Measurements from ENCODE around the gene IFT22.
"Not testable (repeated sequence)": the region's sequence is repeated elsewhere in the genome, so short reads cannot be mapped to it uniquely, and the experiment has no call there.

Gene IFT22

DNA sequence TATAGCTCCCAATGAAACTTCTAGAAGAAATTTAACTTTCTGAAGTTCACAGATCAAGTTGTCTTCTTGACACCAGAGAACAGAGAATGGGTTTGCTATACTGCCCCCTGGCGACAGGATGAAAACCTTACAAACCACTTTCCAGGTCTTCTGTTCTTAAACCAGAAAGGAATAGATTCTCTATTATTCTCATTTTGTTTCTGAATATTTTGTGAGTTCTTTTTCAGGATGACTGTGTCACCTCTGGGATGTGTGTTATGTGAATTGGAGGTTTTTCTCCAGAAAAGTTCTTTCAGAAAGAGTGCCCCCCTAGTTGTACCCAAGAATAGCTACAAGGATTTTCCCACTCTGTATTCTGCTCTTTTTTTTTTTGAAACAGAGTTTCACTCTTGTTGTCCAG lies 6.3 kb downstream of the IFT22 start:
- in situ Hi-C loops (cut with HindIII; ENCODE audit: low sequenced_read_pairs) = no loop called here

- in situ Hi-C loops (cut with HindIII; ENCODE audit: low sequenced_read_pairs) = no loop called here
Observed at GRCh38 chr7:101308245-101309085, 13.1 kb downstream of the IFT22 start.

GRCh38 chr7:101306307-101306706 lies 15.3 kb downstream of the IFT22 start:
- in situ Hi-C loops (cut with HindIII; ENCODE audit: low sequenced_read_pairs) = no loop called here

GRCh38 chr7:101303102-101303701 lies 18.4 kb downstream of the IFT22 start:
- in situ Hi-C loops (cut with HindIII; ENCODE audit: low sequenced_read_pairs) = no loop called here

DNA sequence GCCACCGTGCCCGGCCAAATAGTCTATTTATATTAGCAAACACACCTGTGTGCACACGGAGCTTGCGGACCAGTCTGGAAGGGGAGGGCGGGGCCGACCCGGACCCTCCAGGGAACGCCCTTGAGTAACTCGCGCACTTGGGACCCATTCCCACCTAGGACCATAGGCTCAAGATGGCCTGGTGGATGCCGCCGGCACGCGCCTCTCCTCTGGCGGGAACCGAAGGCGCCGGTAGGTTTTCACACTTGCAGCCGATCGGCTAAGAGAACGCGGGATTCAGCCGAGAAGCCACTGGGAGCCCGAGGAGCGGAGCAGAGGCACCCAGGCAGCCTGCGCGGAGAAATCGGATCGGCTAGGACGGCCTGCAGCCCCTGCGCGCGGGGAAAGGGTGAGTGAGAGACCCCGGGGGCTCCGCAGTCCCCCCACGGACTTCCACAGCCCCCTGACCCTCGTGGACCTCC lies 18.9 kb downstream of the IFT22 start:
- in situ Hi-C loops (cut with HindIII; ENCODE audit: low sequenced_read_pairs) = no loop called here

DNA sequence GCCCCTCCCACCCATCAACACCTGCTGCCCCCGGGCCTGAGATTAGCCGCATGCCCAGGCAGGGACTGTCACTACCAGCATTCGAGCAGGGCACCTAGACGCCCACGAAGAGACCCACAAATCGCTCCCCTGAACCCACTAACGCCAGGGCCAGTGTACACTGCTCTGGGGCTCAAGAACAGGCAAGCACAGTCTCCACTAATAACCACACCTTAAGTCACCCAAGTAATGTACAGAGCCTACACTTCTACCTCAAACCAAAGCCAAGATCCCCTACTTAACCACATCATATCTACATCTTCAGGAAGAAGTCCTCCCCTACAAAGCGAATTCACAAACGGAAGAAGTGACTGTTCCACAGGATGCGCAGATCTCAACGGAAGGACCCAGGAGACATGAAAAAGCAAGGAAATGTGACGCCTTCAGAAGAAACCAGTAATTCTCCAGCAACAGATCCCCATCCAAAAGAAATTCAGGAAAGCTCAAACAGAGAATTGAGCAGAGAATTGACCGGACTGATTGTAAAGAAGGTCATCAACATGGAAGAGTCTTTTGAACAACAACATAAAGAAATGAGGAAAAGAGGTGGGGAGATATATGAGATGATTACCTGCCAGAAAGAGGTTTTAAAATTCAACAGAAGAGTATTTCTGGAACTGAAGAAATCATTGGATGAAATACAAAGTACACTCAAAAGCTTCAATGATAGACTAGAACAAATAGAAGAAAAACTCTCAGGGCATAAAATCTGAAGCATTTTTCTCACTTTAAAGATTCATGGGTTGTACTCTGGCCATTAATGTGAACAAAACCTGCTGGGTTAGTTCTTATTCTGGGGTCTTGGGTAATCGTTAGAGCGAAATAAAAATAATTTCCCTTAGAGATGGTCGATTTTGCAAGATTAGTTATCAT lies 20.9 kb downstream of the IFT22 start:
- in situ Hi-C loops (cut with HindIII; ENCODE audit: low sequenced_read_pairs) = no loop called here

- in situ Hi-C loops (cut with HindIII; ENCODE audit: low sequenced_read_pairs) = no loop called here
Observed at GRCh38 chr7:101299511-101300464, 21.8 kb downstream of the IFT22 start.

GRCh38 chr7:101294832-101295121 lies 26.8 kb downstream of the IFT22 start:
- in situ Hi-C loops (cut with HindIII; ENCODE audit: low sequenced_read_pairs) = no loop called here

DNA sequence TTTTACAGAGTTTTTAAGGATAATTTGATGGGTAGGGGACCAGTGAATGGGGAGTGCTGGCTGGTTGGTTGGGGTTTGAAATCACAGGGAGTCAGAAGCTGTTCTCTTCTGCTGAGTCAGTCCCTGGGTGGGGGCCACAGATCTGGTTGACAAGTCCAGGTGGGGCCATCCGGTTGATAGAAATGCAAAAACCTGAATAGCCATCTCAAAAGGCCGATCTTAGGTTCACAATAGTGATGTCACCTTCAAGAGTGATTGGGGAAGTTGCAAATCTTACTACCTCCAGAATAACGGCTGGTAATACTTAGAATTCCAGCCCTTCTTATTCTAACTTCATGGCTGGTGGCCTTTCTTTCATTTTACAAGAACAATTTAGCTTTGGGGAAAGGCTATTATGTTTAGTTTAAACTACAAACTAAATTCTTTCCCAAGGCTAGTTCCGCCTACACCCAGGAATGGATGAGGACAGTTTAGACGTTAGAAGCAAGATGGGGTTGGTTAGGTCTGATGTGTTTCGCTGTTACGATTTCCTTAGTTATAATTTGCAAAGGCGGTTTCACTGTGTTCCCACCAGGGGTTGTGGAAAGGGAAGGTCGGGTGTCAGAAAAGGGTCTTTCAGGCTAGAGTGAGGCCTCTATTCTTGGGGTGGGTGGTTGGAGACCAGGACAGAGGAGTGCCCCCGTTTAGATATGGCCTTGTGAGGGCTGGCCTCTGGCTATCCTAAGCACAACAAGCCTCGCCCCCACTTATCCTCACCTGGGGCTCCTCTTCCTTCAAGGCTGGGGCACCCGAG lies 27.4 kb downstream of the IFT22 start:
- in situ Hi-C loops (cut with HindIII; ENCODE audit: low sequenced_read_pairs) = no loop called here

DNA sequence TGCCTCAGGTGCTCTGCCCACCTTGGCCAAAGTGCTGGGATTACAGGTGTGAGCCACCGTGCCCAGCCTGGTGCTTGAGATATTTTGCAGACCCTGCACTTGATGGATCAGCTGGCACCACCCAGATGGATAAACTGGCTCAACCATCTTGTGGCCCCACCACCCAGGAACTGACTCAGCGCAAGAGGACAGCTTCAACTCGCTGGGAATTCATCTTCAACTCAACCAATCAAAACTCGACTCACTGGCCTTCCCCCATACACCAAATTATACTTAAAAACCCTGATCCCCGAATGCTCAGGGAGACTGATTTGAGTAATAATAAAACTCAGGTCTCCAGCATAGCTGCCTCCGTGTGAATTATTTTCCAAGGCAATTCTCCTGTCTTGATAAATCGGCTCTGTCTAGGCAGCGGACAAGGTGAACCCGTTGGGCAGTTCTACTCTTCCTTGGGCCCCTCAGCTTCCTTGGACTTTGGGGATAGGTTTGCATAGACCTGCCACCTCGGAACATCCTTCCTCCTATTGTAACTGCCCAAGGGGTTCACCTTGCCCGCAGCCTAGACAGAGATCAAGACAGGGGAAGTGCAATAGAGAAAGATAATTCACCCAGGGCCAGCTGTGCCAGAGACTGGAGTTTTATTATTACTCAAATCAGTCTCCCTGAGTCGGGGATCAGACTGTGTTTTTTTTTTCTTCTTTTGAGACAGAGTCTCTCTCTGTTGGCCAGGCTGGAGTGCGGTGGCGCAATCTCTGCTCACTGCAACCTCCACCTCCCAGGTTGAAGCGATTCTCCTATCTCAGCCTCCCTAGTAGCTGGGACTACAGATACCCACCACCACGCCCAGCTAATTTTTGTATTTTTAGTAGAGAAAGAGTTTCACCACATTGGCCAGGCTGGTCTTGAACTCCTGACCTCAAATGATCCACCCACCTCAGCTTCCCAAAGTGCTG lies 28.3 kb downstream of the IFT22 start:
- in situ Hi-C loops (cut with HindIII; ENCODE audit: low sequenced_read_pairs) = not testable (repeated sequence)

GRCh38 chr7:101292566-101292965 lies 29.0 kb downstream of the IFT22 start:
- in situ Hi-C loops (cut with HindIII; ENCODE audit: low sequenced_read_pairs) = not testable (repeated sequence)

DNA sequence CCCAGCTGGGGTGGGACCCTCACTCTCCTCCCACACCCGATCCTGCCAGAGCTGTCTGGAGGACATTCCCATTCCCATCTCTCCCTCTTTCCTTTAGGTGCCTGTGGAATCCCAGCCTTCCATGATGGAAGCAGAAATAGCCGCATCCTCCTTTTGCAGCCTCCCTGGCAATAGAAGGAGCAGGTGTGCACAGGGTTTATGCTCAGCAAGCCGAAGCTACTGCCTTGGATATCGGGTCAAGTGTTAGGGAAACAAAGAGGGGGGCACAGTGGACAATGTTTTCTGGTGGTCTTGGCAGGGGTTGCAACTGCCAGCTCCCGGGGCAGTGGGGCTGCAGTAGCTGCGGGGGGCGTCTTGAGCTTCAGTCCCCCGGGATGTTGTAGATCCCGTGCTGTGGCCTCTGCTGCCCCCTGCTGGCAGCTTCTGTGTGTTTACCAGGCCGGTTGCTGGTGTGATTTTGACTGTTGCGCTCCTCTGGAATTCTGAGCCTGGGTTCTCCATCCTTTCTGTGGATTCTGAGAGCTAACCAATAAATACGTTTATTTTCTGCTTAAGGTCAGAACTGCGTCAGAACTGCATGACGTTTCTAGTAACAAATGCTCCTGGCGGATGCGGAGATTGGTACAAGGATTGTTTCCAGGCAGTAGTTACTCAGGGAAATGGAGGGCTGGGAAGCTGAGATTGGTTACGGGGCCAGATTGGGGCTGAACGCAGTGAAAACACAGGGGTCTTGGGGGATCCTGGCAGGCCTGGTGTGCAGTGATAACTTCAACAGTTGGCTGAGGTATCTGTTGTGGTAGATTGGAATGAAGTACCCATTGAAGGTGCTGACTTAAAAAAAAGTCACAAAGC lies 31.2 kb downstream of the IFT22 start:
- in situ Hi-C loops (cut with HindIII; ENCODE audit: low sequenced_read_pairs) = not testable (repeated sequence)

DNA sequence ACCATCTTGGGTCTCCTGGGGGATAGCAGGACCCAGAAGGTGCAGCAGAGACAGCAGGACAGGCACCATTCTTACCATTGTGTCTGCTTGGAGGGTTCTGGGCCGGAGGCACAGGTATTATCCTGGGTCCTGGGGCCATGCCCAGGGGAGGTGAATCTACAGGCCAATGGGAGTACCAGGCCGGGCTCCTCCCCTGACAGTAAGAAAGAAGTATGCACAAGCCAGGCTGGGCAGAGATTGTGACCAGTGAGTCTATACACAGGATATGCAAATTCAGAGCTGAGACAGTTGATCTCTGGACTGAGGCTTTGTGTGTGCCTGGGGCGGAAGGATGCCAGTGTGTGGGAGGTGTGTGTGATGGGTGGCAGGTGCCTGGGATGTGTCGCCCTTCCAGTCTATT lies 31.9 kb downstream of the IFT22 start:
- in situ Hi-C loops (cut with HindIII; ENCODE audit: low sequenced_read_pairs) = not testable (repeated sequence)

DNA sequence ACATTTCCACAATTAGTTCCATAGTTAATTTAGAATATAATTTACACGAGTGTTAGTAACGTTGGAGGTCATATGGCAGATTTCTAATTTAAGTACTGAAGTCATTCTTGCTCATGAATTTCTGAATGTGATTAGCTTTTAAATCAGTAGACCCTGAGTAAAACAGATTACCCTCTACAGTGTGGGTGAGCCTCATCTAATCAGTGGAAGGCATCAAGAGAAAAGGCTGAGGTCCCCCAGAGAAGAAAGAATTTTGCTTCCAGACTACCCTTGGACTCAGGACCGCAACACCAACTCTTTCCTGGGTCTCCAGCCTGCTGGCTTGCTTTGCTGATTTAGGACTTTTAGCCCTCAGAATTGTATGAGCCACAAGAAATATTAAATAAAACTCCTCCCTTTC lies 33.2 kb downstream of the IFT22 start:
- in situ Hi-C loops (cut with HindIII; ENCODE audit: low sequenced_read_pairs) = no loop called here

DNA sequence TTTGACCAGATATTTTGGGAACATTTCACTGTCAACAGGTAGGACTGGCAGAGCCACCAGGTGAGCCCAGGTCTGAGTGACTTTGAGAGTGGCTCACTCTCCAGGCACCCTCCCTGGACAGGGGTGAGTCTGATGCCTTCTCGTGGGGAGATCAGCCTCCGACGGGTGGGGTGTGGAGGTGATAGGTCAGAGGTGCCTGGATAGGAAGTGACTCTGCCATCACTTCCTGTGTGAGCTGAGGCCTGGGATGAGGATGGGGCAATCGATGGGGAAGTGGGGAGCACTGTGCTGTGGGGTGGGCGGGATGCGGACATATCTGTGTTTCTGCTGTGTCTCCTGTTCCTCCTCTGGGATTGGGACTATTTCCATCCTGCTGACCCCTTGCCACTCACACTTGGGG lies 34.6 kb downstream of the IFT22 start:
- in situ Hi-C loops (cut with HindIII; ENCODE audit: low sequenced_read_pairs) = no loop called here

DNA sequence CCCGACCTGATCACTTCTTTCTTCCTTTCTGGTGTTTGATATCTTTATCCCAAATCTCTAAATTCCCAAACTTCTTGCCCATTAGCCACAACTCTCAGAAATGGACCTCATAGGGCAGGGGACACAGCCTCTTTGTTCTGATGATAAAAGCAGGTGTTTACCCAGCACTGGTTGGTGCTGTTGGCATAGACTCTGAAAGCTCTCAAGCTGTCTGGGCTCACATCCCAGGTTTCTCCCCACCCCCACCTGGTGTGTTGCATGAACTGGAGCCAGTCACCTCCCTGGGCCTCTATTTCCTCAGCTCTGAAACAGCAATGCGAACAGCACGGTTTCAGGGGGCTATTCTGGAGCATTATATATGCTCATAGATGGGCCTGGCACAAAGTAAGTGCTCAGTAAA lies 35.7 kb downstream of the IFT22 start:
- in situ Hi-C loops (cut with HindIII; ENCODE audit: low sequenced_read_pairs) = not testable (repeated sequence)

- in situ Hi-C loops (cut with HindIII; ENCODE audit: low sequenced_read_pairs) = no loop called here
Observed at GRCh38 chr7:101285171-101285570, 36.4 kb downstream of the IFT22 start.

DNA sequence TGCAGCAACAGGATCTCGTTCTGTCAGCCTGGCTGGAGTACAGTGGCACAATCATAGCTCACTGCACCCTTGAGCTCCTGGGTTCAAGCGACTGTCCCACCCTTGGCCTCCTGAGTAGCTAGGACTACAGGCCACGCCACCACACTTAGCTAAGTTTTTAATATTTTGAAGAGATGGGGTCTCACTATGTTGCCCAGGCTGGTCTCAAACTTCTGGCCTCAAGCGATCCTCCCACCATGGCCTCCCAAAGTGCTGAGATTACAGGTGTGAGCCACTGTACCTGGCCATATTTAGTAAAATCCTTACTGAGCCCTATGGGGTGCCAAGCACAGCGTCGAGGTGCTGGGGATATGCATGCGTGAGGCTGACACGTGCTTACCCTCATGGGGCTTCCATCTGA lies 40.7 kb downstream of the IFT22 start:
- in situ Hi-C loops (cut with HindIII; ENCODE audit: low sequenced_read_pairs) = not testable (repeated sequence)
